ENCODE data around the gene KDM8. TPM values are rescaled to one million over a fixed set of nuclear protein-coding genes. Genes with fewer than 3 reads are reported as not detected.

The KDM8 gene
- total and polyA plus RNA-seq, 9 of the 15 experiments (the other 6 are each of a cell fraction or from before 2014, with no cell fraction given), result 0.61 to 9.1 (median 5.4) TPM

DNA sequence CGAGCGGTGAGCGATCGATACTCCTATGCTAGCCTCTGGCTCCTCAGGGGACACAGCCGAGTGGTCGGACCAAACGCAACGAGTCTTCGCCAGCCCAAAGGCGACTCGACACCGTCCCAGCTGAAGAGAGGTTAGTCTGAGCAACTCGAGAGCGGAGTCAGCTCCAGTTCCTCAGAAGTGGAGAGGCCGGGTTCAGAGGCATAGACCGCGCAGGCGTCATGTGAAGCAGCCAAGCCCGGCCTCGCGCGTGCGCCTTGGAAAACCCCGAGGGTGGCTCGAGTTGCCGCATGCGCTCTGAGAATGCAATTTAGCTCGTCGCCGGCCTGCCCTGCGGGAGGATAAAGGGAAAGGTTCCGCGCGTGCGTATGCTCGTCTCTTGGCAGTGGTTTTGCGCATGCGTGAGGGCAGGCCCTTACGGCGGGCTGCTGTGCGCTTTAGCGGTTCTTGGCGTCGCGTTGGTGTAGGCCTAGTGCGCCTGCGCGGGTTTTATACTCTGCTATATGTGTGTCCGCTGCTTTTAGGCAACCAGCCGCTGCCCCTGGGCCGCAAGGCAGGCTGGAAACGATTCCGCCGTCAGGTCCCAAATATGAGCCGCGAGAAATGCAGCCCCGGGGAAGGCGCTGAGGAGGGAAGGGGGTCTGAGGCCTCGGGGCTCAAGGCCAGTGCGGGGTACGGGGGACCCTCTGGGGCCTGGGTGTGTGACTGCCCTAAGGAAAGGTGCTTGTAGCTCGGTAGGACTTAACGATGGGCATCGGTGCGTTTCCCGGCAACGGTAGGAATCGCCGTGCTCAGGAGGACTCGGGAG, at the start of gene KDM8 (continued):
- TF ChIP-seq ADNP (tag; IDR thresholded peaks at IDR 0.05) (no peak), TARDBP (IDR thresholded peaks at IDR 0.05) (no peak), TAF15 (IDR thresholded peaks at IDR 0.05; ENCODE audit: low read depth, low read length) (no peak), ZSCAN32 (CRISPR knock-in tag; IDR thresholded peaks at IDR 0.05) (no peak), FOXA3 (CRISPR knock-in tag; conservative IDR thresholded peaks at IDR 0.05 in 1 of 2, IDR thresholded peaks at IDR 0.05 in 1 of 2) (no peak), ZFP36 (IDR thresholded peaks at IDR 0.05; ENCODE audit: low read depth, low read length, partially characterized antibody) (peak; percentile 41), ZFPM2 (CRISPR knock-in tag; IDR thresholded peaks at IDR 0.05) (no peak), CXXC5 (CRISPR knock-in tag; IDR thresholded peaks at IDR 0.05) (peak; percentile 93; the same call in 1 of the 2 replicates), BRF1 (IDR thresholded peaks at IDR 0.05; ENCODE audit: borderline replicate concordance, extremely low read depth, insufficient read length) (no peak), SMAD1 (IDR thresholded peaks at IDR 0.05; ENCODE audit: low read depth, low read length, partially characterized antibody) (no peak), ETV1 (tag; conservative IDR thresholded peaks at IDR 0.05; ENCODE audit: low read depth) (no peak), ZNF184 (CRISPR knock-in tag; IDR thresholded peaks at IDR 0.05) (no peak), RBFOX2 (IDR thresholded peaks at IDR 0.05; ENCODE audit: low read depth, low read length) (peak; percentile 92), FOXM1 (IDR thresholded peaks at IDR 0.05; ENCODE audit: low read depth) (no peak), FOXM1 (CRISPR knock-in tag; IDR thresholded peaks at IDR 0.05; ENCODE audit: low read depth) (no peak), JUN (IDR thresholded peaks at IDR 0.05; ENCODE audit: borderline replicate concordance, low read depth, low read length) (peak; percentile 57; the same call in 1 of the 2 replicates), JUN (CRISPR knock-in tag; IDR thresholded peaks at IDR 0.05; ENCODE audit: borderline replicate concordance) (no peak)
- TF ChIP-seq, protein P1, sequence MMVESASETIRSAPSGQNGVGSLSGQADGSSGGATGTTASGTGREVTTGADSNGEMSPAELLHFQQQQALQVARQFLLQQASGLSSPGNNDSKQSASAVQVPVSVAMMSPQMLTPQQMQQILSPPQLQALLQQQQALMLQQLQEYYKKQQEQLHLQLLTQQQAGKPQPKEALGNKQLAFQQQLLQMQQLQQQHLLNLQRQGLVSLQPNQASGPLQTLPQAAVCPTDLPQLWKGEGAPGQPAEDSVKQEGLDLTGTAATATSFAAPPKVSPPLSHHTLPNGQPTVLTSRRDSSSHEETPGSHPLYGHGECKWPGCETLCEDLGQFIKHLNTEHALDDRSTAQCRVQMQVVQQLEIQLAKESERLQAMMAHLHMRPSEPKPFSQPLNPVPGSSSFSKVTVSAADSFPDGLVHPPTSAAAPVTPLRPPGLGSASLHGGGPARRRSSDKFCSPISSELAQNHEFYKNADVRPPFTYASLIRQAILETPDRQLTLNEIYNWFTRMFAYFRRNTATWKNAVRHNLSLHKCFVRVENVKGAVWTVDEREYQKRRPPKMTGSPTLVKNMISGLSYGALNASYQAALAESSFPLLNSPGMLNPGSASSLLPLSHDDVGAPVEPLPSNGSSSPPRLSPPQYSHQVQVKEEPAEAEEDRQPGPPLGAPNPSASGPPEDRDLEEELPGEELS (CRISPR knock-in tag; IDR thresholded peaks at IDR 0.05; ENCODE audit: borderline replicate concordance), result no peak
- TF ChIP-seq, protein P2, sequence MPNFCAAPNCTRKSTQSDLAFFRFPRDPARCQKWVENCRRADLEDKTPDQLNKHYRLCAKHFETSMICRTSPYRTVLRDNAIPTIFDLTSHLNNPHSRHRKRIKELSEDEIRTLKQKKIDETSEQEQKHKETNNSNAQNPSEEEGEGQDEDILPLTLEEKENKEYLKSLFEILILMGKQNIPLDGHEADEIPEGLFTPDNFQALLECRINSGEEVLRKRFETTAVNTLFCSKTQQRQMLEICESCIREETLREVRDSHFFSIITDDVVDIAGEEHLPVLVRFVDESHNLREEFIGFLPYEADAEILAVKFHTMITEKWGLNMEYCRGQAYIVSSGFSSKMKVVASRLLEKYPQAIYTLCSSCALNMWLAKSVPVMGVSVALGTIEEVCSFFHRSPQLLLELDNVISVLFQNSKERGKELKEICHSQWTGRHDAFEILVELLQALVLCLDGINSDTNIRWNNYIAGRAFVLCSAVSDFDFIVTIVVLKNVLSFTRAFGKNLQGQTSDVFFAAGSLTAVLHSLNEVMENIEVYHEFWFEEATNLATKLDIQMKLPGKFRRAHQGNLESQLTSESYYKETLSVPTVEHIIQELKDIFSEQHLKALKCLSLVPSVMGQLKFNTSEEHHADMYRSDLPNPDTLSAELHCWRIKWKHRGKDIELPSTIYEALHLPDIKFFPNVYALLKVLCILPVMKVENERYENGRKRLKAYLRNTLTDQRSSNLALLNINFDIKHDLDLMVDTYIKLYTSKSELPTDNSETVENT (CRISPR knock-in tag; IDR thresholded peaks at IDR 0.05), result peak; percentile 38; the same call in 1 of the 2 replicates
- TF ChIP-seq, protein P3, sequence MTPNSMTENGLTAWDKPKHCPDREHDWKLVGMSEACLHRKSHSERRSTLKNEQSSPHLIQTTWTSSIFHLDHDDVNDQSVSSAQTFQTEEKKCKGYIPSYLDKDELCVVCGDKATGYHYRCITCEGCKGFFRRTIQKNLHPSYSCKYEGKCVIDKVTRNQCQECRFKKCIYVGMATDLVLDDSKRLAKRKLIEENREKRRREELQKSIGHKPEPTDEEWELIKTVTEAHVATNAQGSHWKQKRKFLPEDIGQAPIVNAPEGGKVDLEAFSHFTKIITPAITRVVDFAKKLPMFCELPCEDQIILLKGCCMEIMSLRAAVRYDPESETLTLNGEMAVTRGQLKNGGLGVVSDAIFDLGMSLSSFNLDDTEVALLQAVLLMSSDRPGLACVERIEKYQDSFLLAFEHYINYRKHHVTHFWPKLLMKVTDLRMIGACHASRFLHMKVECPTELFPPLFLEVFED (CRISPR knock-in tag; conservative IDR thresholded peaks at IDR 0.05), result peak; percentile 83; the same call in 1 of the 2 replicates
- TF ChIP-seq, protein P4, sequence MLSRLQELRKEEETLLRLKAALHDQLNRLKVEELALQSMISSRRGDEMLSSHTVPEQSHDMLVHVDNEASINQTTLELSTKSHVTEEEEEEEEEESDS (CRISPR knock-in tag; IDR thresholded peaks at IDR 0.05), result no peak

Data from K562 (cell line).